SK-N-SH treated with all-trans-retinoic acid at 6 μM for 48 hours (cell line): ENCODE results near the gene KIAA1549.

ENCODE experiments used
- ATAC-seq: fragments of 200-7000 bp; cut with Tn5 transposase; 3 replicates; pipeline ENCODE4 v1.9.1; 2020; ENCODE audit warnings: mild to moderate bottlenecking, moderate library complexity
- ARNTL ChIP-seq: fragments of 450-650 bp; formaldehyde crosslinking; IDR thresholded peaks from 2 replicates; pipeline ENCODE4 v1.5.0; 2020; ENCODE audit warnings: low read depth, mild to moderate bottlenecking, moderate library complexity, borderline replicate concordance
- BACH2 ChIP-seq: fragments of 250-450 bp; sonication (Bioruptor Pico); IDR thresholded peaks from 2 replicates; pipeline ENCODE4 v1.9.0; 2021; ENCODE audit warnings: mild to moderate bottlenecking, borderline replicate concordance
- CSDC2 ChIP-seq: fragments of 250-450 bp; sonication (Bioruptor Pico); IDR thresholded peaks from 2 replicates; pipeline ENCODE4 v1.5.0; 2020; ENCODE audit warnings: mild to moderate bottlenecking, moderate library complexity
- CSRNP3 ChIP-seq: fragments of 250-450 bp; sonication (Bioruptor Pico); IDR thresholded peaks from 2 replicates; pipeline ENCODE4 v1.5.1; 2021; ENCODE audit warnings: mild to moderate bottlenecking, moderate library complexity
- ESRRG ChIP-seq: fragments of 250-450 bp; sonication (Bioruptor Pico); IDR thresholded peaks from 2 replicates; pipeline ENCODE4 v1.6.1; 2021; ENCODE audit warnings: mild to moderate bottlenecking
- GLIS3 ChIP-seq: fragments of 250-450 bp; sonication (Bioruptor Pico); IDR thresholded peaks from 2 replicates; pipeline ENCODE4 v1.5.0; 2020; ENCODE audit warnings: mild to moderate bottlenecking, moderate library complexity
- ISL1 ChIP-seq: fragments of 250-450 bp; sonication (Bioruptor Pico); IDR thresholded peaks from 2 replicates; pipeline ENCODE4 v2.1.2; 2022; ENCODE audit warnings: mild to moderate bottlenecking, moderate library complexity
- OSR1 ChIP-seq: fragments of 250-450 bp; sonication (Bioruptor Pico); IDR thresholded peaks from 2 replicates; pipeline ENCODE4 v1.8.0; 2022; ENCODE audit warnings: moderate library complexity, mild to moderate bottlenecking, inconsistent platforms
- PATZ1 ChIP-seq: fragments of 250-450 bp; sonication (Bioruptor Pico); IDR thresholded peaks from 2 replicates; pipeline ENCODE4 v1.8.0; 2020; ENCODE audit warnings: mild to moderate bottlenecking, moderate library complexity, borderline replicate concordance
- POU6F1 ChIP-seq: fragments of 250-450 bp; sonication (Bioruptor Pico); IDR thresholded peaks from 2 replicates; pipeline ENCODE4 v1.8.0; 2021; ENCODE audit warnings: low read depth, mild to moderate bottlenecking, moderate library complexity, borderline replicate concordance
- PPARA ChIP-seq: fragments of 250-450 bp; sonication (Bioruptor Pico); IDR thresholded peaks from 2 replicates; pipeline ENCODE4 v1.5.0; 2020; ENCODE audit warnings: mild to moderate bottlenecking, borderline replicate concordance
- RARB ChIP-seq: fragments of 250-450 bp; sonication (Bioruptor Pico); IDR thresholded peaks from 2 replicates; pipeline ENCODE4 v1.8.0; 2021; ENCODE audit warnings: mild to moderate bottlenecking, moderate library complexity
- SNAI2 ChIP-seq: fragments of 250-450 bp; sonication (Bioruptor Pico); IDR thresholded peaks from 2 replicates; pipeline ENCODE4 v1.5.0; 2020; ENCODE audit warnings: mild to moderate bottlenecking, moderate library complexity
- TCF4 ChIP-seq: fragments of 250-450 bp; sonication (Bioruptor Pico); IDR thresholded peaks from 2 replicates; pipeline ENCODE4 v1.8.0; 2021; ENCODE audit warnings: mild to moderate bottlenecking, moderate library complexity, borderline replicate concordance
- TOX ChIP-seq: fragments of 250-450 bp; sonication (Bioruptor Pico); IDR thresholded peaks from 2 replicates; pipeline ENCODE4 v1.8.0; 2021; ENCODE audit warnings: mild to moderate bottlenecking, moderate library complexity, borderline replicate concordance
- TSHZ2 ChIP-seq: fragments of 250-450 bp; sonication (Bioruptor Pico); IDR thresholded peaks from 2 replicates; pipeline ENCODE4 v1.5.0; 2020; ENCODE audit warnings: mild to moderate bottlenecking, moderate library complexity
- ZC3H10 ChIP-seq: fragments of 250-450 bp; sonication (Bioruptor Pico); IDR thresholded peaks from 2 replicates; pipeline ENCODE4 v1.5.1; 2021; ENCODE audit warnings: mild to moderate bottlenecking, moderate library complexity
- ZFP3 ChIP-seq: fragments of 250-450 bp; sonication (Bioruptor Pico); IDR thresholded peaks from 2 replicates; pipeline ENCODE4 v1.5.0; 2020; ENCODE audit warnings: mild to moderate bottlenecking, moderate library complexity
- ZFP30 ChIP-seq: fragments of 450-650 bp; formaldehyde crosslinking; IDR thresholded peaks from 2 replicates; pipeline ENCODE4 v1.5.0; 2022; ENCODE audit warnings: mild to moderate bottlenecking, moderate library complexity
- ZNF565 ChIP-seq: fragments of 450-650 bp; formaldehyde crosslinking; conservative IDR thresholded peaks from 2 replicates; pipeline ENCODE4 v1.5.0; 2020; ENCODE audit warnings: low read depth, mild to moderate bottlenecking, moderate library complexity
- ZNF70 ChIP-seq: fragments of 450-650 bp; formaldehyde crosslinking; IDR thresholded peaks from 2 replicates; pipeline ENCODE4 v1.5.0; 2020; ENCODE audit warnings: mild to moderate bottlenecking, moderate library complexity
- ZNF8 ChIP-seq: fragments of 450-650 bp; formaldehyde crosslinking; IDR thresholded peaks from 2 replicates; pipeline ENCODE4 v1.5.0; 2020; ENCODE audit warnings: mild to moderate bottlenecking, moderate library complexity

KIAA1549 gene

DNA sequence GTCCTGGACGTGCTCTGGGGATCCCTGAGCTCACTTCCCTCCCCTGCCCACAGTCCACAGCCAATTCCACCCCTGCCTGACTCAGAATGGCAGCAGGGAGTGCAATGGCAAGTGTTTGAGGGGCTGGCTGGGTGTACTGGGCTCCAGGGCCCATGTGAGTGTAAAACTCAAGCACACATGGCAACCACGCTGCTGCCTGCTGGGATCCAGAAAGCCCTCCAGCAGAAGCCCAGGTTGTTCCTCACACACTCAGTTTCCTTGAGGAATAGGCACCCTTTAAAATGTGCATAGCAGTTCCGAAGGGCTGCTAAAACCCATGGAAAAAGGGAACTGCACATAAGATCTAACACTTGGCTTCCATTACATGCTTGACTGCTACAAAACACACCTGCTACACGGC is 171.8 kb downstream of the KIAA1549 start:
- TF ChIP-seq CSDC2 = no peak
- no peak for ATAC-seq

GRCh38 chr7:138804618-138805017 is 176.6 kb downstream of the KIAA1549 start:
- ATAC-seq = no peak

DNA sequence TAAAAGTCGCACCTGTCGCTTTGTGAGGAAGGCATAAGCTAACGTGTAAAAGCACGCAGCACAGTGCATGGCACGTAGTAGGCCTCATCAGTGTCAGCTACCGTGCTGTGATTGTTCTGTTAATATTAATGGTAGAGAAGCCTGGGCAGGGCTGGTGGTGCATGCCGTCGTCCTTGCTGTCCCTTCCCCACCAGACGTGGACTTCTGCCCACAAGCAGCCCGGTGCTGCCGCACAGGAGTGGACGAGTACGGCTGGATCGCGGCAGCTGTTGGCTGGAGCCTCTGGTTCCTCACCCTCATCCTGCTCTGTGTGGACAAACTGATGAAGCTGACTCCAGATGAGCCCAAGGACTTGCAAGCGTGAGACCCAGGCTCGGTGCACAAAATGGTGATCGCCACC is 178.5 kb downstream of the KIAA1549 start:
- no peak for ATAC-seq
- no peak for TF ChIP-seq ESRRG
- TF ChIP-seq TOX (CRISPR knock-in tag) = no peak
- no peak for TF ChIP-seq BACH2 (CRISPR knock-in tag)
- no peak for TF ChIP-seq RARB (CRISPR knock-in tag)
- TF ChIP-seq ZNF70 (CRISPR knock-in tag) = no peak
- TF ChIP-seq ZFP30 (CRISPR knock-in tag) = no peak
- no peak for TF ChIP-seq PATZ1 (CRISPR knock-in tag)
- TF ChIP-seq ISL1 (CRISPR knock-in tag) = no peak
- TF ChIP-seq GLIS3 = no peak
- TF ChIP-seq CSRNP3 (CRISPR knock-in tag) = no peak
- no peak for TF ChIP-seq ARNTL (CRISPR knock-in tag)

More at GRCh38 chr7:138804618-138805017, 176.6 kb downstream of the KIAA1549 start:
- TF ChIP-seq OSR1 (no peak), GLIS3 (no peak), TSHZ2 (no peak), ZC3H10 (CRISPR knock-in tag) (no peak), PPARA (CRISPR knock-in tag) (no peak)

DNA sequence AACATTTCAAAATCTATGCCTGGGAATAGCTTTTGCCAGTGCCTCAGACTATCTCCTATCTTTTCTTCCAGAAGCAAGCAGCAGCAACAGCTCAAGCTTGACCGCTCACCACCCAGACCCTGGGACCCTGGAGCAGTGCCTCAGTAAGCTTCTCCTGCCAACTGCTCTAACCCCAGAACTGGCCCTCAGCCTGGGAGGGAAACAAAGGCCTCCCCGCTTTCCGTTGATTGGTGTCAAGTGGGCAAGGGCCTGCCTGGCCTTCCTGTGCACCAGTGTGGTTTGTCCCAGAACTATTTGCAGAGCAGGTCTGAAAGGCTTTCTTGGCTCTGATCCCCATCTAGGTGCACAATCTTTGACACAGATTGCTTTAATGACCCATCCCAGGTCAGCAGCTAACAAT is 179.9 kb downstream of the KIAA1549 start:
- ATAC-seq = no peak
- TF ChIP-seq BACH2 (CRISPR knock-in tag) (no peak), ARNTL (CRISPR knock-in tag) (no peak), SNAI2 (CRISPR knock-in tag) (no peak), PPARA (CRISPR knock-in tag) (no peak), ZNF70 (CRISPR knock-in tag) (no peak), ZNF565 (CRISPR knock-in tag) (no peak), ZFP3 (no peak), TSHZ2 (no peak), PATZ1 (CRISPR knock-in tag) (no peak), POU6F1 (CRISPR knock-in tag) (no peak), CSDC2 (no peak), CSRNP3 (CRISPR knock-in tag) (no peak), TCF4 (CRISPR knock-in tag) (no peak), ISL1 (CRISPR knock-in tag) (no peak), ZFP30 (CRISPR knock-in tag) (no peak), GLIS3 (no peak), ZNF8 (CRISPR knock-in tag) (no peak), OSR1 (no peak), RARB (CRISPR knock-in tag) (no peak)
